Peyer's patch (tissue), 4 donors: Measurements from ENCODE around the gene COL6A3. TPM values are rescaled to one million over a fixed set of nuclear protein-coding genes. Genes with fewer than 3 reads are reported as not detected.
A peak's percentile ranks its signal among the peaks of the same experiment; 100 is the strongest.

ENCODE experiments used
- DNase-seq, 3 donors: peaks; one replicate each; pipeline ENCODE4 v3.0.0-alpha.2; 2017 to 2019
- H3K27ac ChIP-seq, 4 donors: fragments of 200-600 bp; sonication (generic); one replicate each; pipeline ENCODE4 v1.5.1; 2016 to 2019
- H3K27me3 ChIP-seq, 2 donors: fragments of 200-600 bp; sonication (generic); one replicate each; pipeline ENCODE4 v1.5.1; 2019
- H3K36me3 ChIP-seq, 3 donors: fragments of 200-600 bp; sonication (generic); one replicate each; pipeline ENCODE4 v1.5.1; 2016 to 2019
- H3K4me1 ChIP-seq, 4 donors: fragments of 200-600 bp; sonication (generic); one replicate each; pipeline ENCODE4 v1.5.1; 2016 to 2019
- H3K4me3 ChIP-seq, 4 donors: fragments of 200-600 bp; sonication (generic); 1 replicate in 3 of 4; 2 replicates in 1 of 4; pipeline ENCODE4 v1.5.1; 2016 to 2019; ENCODE audit warnings: mild to moderate bottlenecking in 1 of 4
- H3K9me3 ChIP-seq, 4 donors: fragments of 200-600 bp; sonication (generic); one replicate each; pipeline ENCODE4 v1.5.1; 2016 to 2019; ENCODE audit warnings: mild to moderate bottlenecking in 1 of 4
- CTCF ChIP-seq, 6 experiments: fragments of 450-650 bp in 4 of 6; fragments of 200-600 bp in 2 of 6; sonication (generic) in 1 of 6; IDR thresholded peaks; one replicate each; pipeline ENCODE4 v1.5.1; 2017 to 2019; ENCODE audit warnings: antibody characterized with exemption in 6 of 6, mild to moderate bottlenecking in 3 of 6, moderate library complexity in 1 of 6
- POLR2A ChIP-seq, 2 donors: fragments of 450-650 bp; IDR thresholded peaks; one replicate each; pipeline ENCODE4 v1.5.1; 2017; ENCODE audit warnings: antibody characterized with exemption in 2 of 2, mild to moderate bottlenecking in 2 of 2, moderate library complexity in 2 of 2
- total RNA-seq, 4 donors: library from RNA; depleted of rRNA; stranded (reverse); fragments of >200 nt; gene quantifications; one replicate each; pipeline ENCODE4 v1.1.0, GENCODE V29; 2016

The COL6A3 gene
- total RNA-seq, 4 donors from 2014 or later = 51.7 to 172 (median 71.0) TPM

GRCh38 chr2:237352279-237352845, 61.6 kb downstream of the COL6A3 start:
- peaks cover 0 to 16% (median 0%) of the 10 kb centered on the region in 3 donors for H3K36me3 ChIP-seq
- no peaks in the 10 kb centered on the region for H3K4me1 ChIP-seq
- TF ChIP-seq POLR2A (IDR thresholded peaks at IDR 0.05) (no peak), CTCF (IDR thresholded peaks at IDR 0.05) (no peak)
- no peaks in the 10 kb centered on the region for H3K9me3 ChIP-seq
- no peak for DNase-seq
- no peak overlapping the region for H3K27ac ChIP-seq
- H3K4me3 ChIP-seq = no peak overlapping the region
- no peaks in the 10 kb centered on the region for H3K27me3 ChIP-seq

DNA sequence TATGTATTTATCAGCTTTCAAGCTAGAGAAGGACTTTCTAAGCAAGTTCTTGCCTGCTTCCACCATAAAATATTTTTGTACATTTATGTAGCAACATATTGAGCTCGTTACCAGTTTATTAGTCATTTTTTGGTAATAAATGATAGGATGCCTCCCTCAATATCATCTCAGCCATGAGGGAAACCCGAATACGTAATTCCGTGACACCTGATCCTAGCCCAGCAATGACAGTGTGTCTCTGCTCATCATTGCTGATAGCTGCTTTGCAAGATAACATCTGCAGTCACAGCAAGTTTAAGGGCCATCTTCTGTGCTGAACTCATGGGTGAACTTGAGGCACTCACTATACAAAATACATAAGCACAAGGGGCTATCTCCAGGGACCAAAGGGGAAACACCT, 62.2 kb downstream of the COL6A3 start:
- Histone ChIP-seq H3K4me3 (no peak overlapping the region), H3K27me3 (no peaks in the 10 kb centered on the region), H3K36me3 (peaks cover 0 to 18% (median 0%) of the 10 kb centered on the region in 3 donors), H3K9me3 (no peaks in the 10 kb centered on the region), H3K27ac (no peak overlapping the region), H3K4me1 (no peaks in the 10 kb centered on the region)
- DNase-seq = no peak
- no peak for TF ChIP-seq POLR2A (IDR thresholded peaks at IDR 0.05)
- no peak for TF ChIP-seq CTCF (IDR thresholded peaks at IDR 0.05)

- peak overlapping the region in 1 of 4 donors; percentile 35 for H3K27ac ChIP-seq
- TF ChIP-seq POLR2A (IDR thresholded peaks at IDR 0.05) (no peak), CTCF (IDR thresholded peaks at IDR 0.05) (no peak)
- no peak overlapping the region for H3K4me3 ChIP-seq
- H3K36me3 ChIP-seq = peaks cover 0 to 19% (median 0%) of the 10 kb centered on the region in 3 donors
- H3K9me3 ChIP-seq = no peaks in the 10 kb centered on the region
- no peaks in the 10 kb centered on the region for H3K4me1 ChIP-seq
- no peaks in the 10 kb centered on the region for H3K27me3 ChIP-seq
- DNase-seq = no peak
Observed at GRCh38 chr2:237351046-237351445, 62.9 kb downstream of the COL6A3 start.

DNA sequence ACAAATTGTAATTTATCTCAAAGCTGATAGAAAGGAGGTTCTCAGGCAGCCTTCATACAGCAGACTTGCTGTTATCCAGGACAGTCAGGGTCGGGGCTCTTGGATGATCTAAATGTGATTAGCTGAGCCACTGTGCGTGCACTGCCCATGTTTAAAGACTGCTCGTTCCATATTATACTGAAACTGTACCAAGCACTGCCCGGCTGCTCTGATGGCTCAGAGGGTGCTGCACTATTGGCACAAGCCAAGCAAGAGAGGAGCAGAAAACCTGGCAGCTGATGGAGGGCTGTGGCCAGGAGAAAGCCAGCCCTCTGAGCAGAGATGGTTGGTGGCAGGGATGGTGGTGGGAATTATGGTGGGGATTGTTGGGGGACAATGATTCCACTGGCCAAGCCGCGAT, 63.4 kb downstream of the COL6A3 start:
- no peaks in the 10 kb centered on the region for H3K27me3 ChIP-seq
- no peak for TF ChIP-seq POLR2A (IDR thresholded peaks at IDR 0.05)
- no peak for TF ChIP-seq CTCF (IDR thresholded peaks at IDR 0.05)
- DNase-seq = no peak
- H3K9me3 ChIP-seq = no peaks in the 10 kb centered on the region
- H3K27ac ChIP-seq = peak overlapping the region in 1 of 4 donors; percentile 35
- H3K36me3 ChIP-seq = peaks cover 0 to 19% (median 0%) of the 10 kb centered on the region in 3 donors
- H3K4me3 ChIP-seq = no peak overlapping the region
- H3K4me1 ChIP-seq = no peaks in the 10 kb centered on the region

- Histone ChIP-seq H3K27ac (peak overlapping the region in 1 of 4 donors; percentile 35), H3K4me1 (no peaks in the 10 kb centered on the region), H3K27me3 (no peaks in the 10 kb centered on the region), H3K36me3 (peaks cover 0 to 19% (median 0%) of the 10 kb centered on the region in 3 donors), H3K9me3 (no peaks in the 10 kb centered on the region), H3K4me3 (no peak overlapping the region)
- TF ChIP-seq CTCF (IDR thresholded peaks at IDR 0.05) (no peak), POLR2A (IDR thresholded peaks at IDR 0.05) (no peak)
- no peak for DNase-seq
Observed at GRCh38 chr2:237350070-237350469, 63.9 kb downstream of the COL6A3 start.
